HuH-7.5 (cell line): Measurements from ENCODE around the gene ODF2L.

Experiments used
- DNase-seq: peaks from one replicate; pipeline ENCODE4 v3.0.0; 2011; ENCODE audit warnings: low spot score

ODF2L gene

GRCh38 chr1:86395751-86396497 is at the start of gene ODF2L:
Gene ODF2L, minus strand, starts transcription at chr1:86396323. Its CDS starts 9,296 bp downstream, at chr1:86387027.
- DNase-seq = peak; percentile 34

- DNase-seq = no peak
Measured at GRCh38 chr1:86445919-86446318, 49.8 kb upstream of the ODF2L start.

GRCh38 chr1:86441997-86442396 is 45.9 kb upstream of the ODF2L start:
- DNase-seq = no peak

GRCh38 chr1:86441581-86441980 is 45.5 kb upstream of the ODF2L start:
- DNase-seq = no peak

GRCh38 chr1:86436041-86436440 is 39.9 kb upstream of the ODF2L start:
- DNase-seq = no peak

- DNase-seq = no peak
Measured at GRCh38 chr1:86435327-86435726, 39.2 kb upstream of the ODF2L start.

GRCh38 chr1:86434059-86434458 is 37.9 kb upstream of the ODF2L start:
- DNase-seq = no peak

GRCh38 chr1:86430376-86430775 is 34.3 kb upstream of the ODF2L start:
- no peak for DNase-seq

GRCh38 chr1:86429835-86430234 is 33.7 kb upstream of the ODF2L start:
- DNase-seq = no peak

GRCh38 chr1:86429122-86429725 is 33.1 kb upstream of the ODF2L start:
- no peak for DNase-seq

GRCh38 chr1:86423873-86424272 is 27.8 kb upstream of the ODF2L start, which contains the start of gene CLCA2:
Gene CLCA2, plus strand, starts transcription at chr1:86424171. Its CDS starts 77 bp downstream, at chr1:86424248.
- no peak for DNase-seq

- no peak for DNase-seq
Measured at GRCh38 chr1:86423473-86423872, 27.4 kb upstream of the ODF2L start.

- DNase-seq = no peak
Measured at GRCh38 chr1:86421601-86422280, 25.6 kb upstream of the ODF2L start.

- DNase-seq = no peak
Measured at GRCh38 chr1:86419277-86419903, 23.3 kb upstream of the ODF2L start.

- DNase-seq = no peak
Measured at GRCh38 chr1:86416343-86416742, 20.2 kb upstream of the ODF2L start.

- DNase-seq = no peak
Measured at GRCh38 chr1:86410879-86411278, 14.8 kb upstream of the ODF2L start.

- DNase-seq = no peak
Measured at GRCh38 chr1:86409416-86410021, 13.4 kb upstream of the ODF2L start.

- DNase-seq = no peak
Measured at GRCh38 chr1:86396498-86396890, 371 bp upstream of the ODF2L start.

GRCh38 chr1:86394416-86394815 is 1.7 kb downstream of the ODF2L start:
- DNase-seq = no peak

- DNase-seq = no peak
Measured at GRCh38 chr1:86389307-86389706, 6.8 kb downstream of the ODF2L start.

- no peak for DNase-seq
Measured at GRCh38 chr1:86388777-86389176, 7.3 kb downstream of the ODF2L start.

- DNase-seq = no peak
Measured at GRCh38 chr1:86387916-86388627, 8.1 kb downstream of the ODF2L start.
